Measurements from ENCODE around the gene RBP4.

RBP4 gene

GRCh38 chr10:93601146-93601773, at the start of gene RBP4:
RBP4 (minus strand) TSS chr10:93601235; CDS start chr10:93601028, 207 bp downstream.
- Histone ChIP-seq H3K27ac (ENCODE audit: low read depth, low read length) (no peak within 1 kb of the TSS), H3K27me3 (ENCODE audit: control insufficient read depth in 1 of 2, insufficient read depth in 2 of 2, low read length in 2 of 2) (peaks cover 30 to 31% of the 10 kb centered on the region in 2 donors), H3K9me3 (ENCODE audit: control insufficient read depth in 1 of 2, low read length in 2 of 2) (no peaks in the 10 kb centered on the region), H3K4me3 (ENCODE audit: low read depth in 1 of 2, low read length in 2 of 2) (peak within 1 kb of the TSS; percentile 31 to 46), H3K36me3 (ENCODE audit: control insufficient read depth in 1 of 2, insufficient read depth in 2 of 2, low read length in 2 of 2) (no peaks in the 10 kb centered on the region), H3K4me1 (ENCODE audit: control insufficient read depth in 1 of 2, insufficient read depth in 2 of 2, low read length in 2 of 2) (peaks cover 0 to 8% of the 10 kb centered on the region in 2 donors), H3K9ac (ENCODE audit: low read depth in 1 of 2, low read length in 2 of 2) (no peak within 1 kb of the TSS)

- no peaks in the 10 kb centered on the region for H3K36me3 ChIP-seq (ENCODE audit: control insufficient read depth in 1 of 2, insufficient read depth in 2 of 2, low read length in 2 of 2)
- H3K27ac ChIP-seq (ENCODE audit: low read depth, low read length): no peak overlapping the region
- H3K4me3 ChIP-seq (ENCODE audit: low read depth in 1 of 2, low read length in 2 of 2): no peak overlapping the region
- no peak overlapping the region for H3K9ac ChIP-seq (ENCODE audit: low read depth in 1 of 2, low read length in 2 of 2)
- H3K27me3 ChIP-seq (ENCODE audit: control insufficient read depth in 1 of 2, insufficient read depth in 2 of 2, low read length in 2 of 2): no peaks in the 10 kb centered on the region
- H3K4me1 ChIP-seq (ENCODE audit: control insufficient read depth in 1 of 2, insufficient read depth in 2 of 2, low read length in 2 of 2): no peaks in the 10 kb centered on the region
- H3K9me3 ChIP-seq (ENCODE audit: control insufficient read depth in 1 of 2, low read length in 2 of 2): no peaks in the 10 kb centered on the region
Measured at GRCh38 chr10:93639791-93640190, 38.8 kb upstream of the RBP4 start.

GRCh38 chr10:93630625-93631557, 29.9 kb upstream of the RBP4 start:
- H3K27ac ChIP-seq (ENCODE audit: low read depth, low read length): no peak overlapping the region
- H3K4me1 ChIP-seq (ENCODE audit: control insufficient read depth in 1 of 2, insufficient read depth in 2 of 2, low read length in 2 of 2): no peaks in the 10 kb centered on the region
- H3K9me3 ChIP-seq (ENCODE audit: control insufficient read depth in 1 of 2, low read length in 2 of 2): no peaks in the 10 kb centered on the region

GRCh38 chr10:93629647-93630305, 28.7 kb upstream of the RBP4 start:
- no peaks in the 10 kb centered on the region for H3K4me1 ChIP-seq (ENCODE audit: control insufficient read depth in 1 of 2, insufficient read depth in 2 of 2, low read length in 2 of 2)
- H3K27ac ChIP-seq (ENCODE audit: low read depth, low read length): no peak overlapping the region
- H3K36me3 ChIP-seq (ENCODE audit: control insufficient read depth in 1 of 2, insufficient read depth in 2 of 2, low read length in 2 of 2): no peaks in the 10 kb centered on the region
- no peak overlapping the region for H3K4me3 ChIP-seq (ENCODE audit: low read depth in 1 of 2, low read length in 2 of 2)
- H3K9me3 ChIP-seq (ENCODE audit: control insufficient read depth in 1 of 2, low read length in 2 of 2): no peaks in the 10 kb centered on the region
- no peaks in the 10 kb centered on the region for H3K27me3 ChIP-seq (ENCODE audit: control insufficient read depth in 1 of 2, insufficient read depth in 2 of 2, low read length in 2 of 2)
- H3K9ac ChIP-seq (ENCODE audit: low read depth in 1 of 2, low read length in 2 of 2): no peak overlapping the region

More at GRCh38 chr10:93630625-93631557, 29.9 kb upstream of the RBP4 start:
- Histone ChIP-seq H3K4me3 (ENCODE audit: low read depth in 1 of 2, low read length in 2 of 2) (no peak overlapping the region), H3K9ac (ENCODE audit: low read depth in 1 of 2, low read length in 2 of 2) (no peak overlapping the region), H3K36me3 (ENCODE audit: control insufficient read depth in 1 of 2, insufficient read depth in 2 of 2, low read length in 2 of 2) (no peaks in the 10 kb centered on the region), H3K27me3 (ENCODE audit: control insufficient read depth in 1 of 2, insufficient read depth in 2 of 2, low read length in 2 of 2) (no peaks in the 10 kb centered on the region)

GRCh38 chr10:93628858-93629257, 27.8 kb upstream of the RBP4 start:
- Histone ChIP-seq H3K4me1 (ENCODE audit: control insufficient read depth in 1 of 2, insufficient read depth in 2 of 2, low read length in 2 of 2) (no peaks in the 10 kb centered on the region), H3K4me3 (ENCODE audit: low read depth in 1 of 2, low read length in 2 of 2) (no peak overlapping the region), H3K27me3 (ENCODE audit: control insufficient read depth in 1 of 2, insufficient read depth in 2 of 2, low read length in 2 of 2) (no peaks in the 10 kb centered on the region), H3K36me3 (ENCODE audit: control insufficient read depth in 1 of 2, insufficient read depth in 2 of 2, low read length in 2 of 2) (no peaks in the 10 kb centered on the region), H3K27ac (ENCODE audit: low read depth, low read length) (no peak overlapping the region), H3K9me3 (ENCODE audit: control insufficient read depth in 1 of 2, low read length in 2 of 2) (no peaks in the 10 kb centered on the region), H3K9ac (ENCODE audit: low read depth in 1 of 2, low read length in 2 of 2) (no peak overlapping the region)

GRCh38 chr10:93622942-93623341, 21.9 kb upstream of the RBP4 start:
- H3K4me1 ChIP-seq (ENCODE audit: control insufficient read depth in 1 of 2, insufficient read depth in 2 of 2, low read length in 2 of 2): no peaks in the 10 kb centered on the region
- no peaks in the 10 kb centered on the region for H3K9me3 ChIP-seq (ENCODE audit: control insufficient read depth in 1 of 2, low read length in 2 of 2)
- H3K9ac ChIP-seq (ENCODE audit: low read depth in 1 of 2, low read length in 2 of 2): no peak overlapping the region
- H3K4me3 ChIP-seq (ENCODE audit: low read depth in 1 of 2, low read length in 2 of 2): no peak overlapping the region
- H3K27ac ChIP-seq (ENCODE audit: low read depth, low read length): no peak overlapping the region
- no peaks in the 10 kb centered on the region for H3K36me3 ChIP-seq (ENCODE audit: control insufficient read depth in 1 of 2, insufficient read depth in 2 of 2, low read length in 2 of 2)
- H3K27me3 ChIP-seq (ENCODE audit: control insufficient read depth in 1 of 2, insufficient read depth in 2 of 2, low read length in 2 of 2): no peaks in the 10 kb centered on the region

- no peaks in the 10 kb centered on the region for H3K4me1 ChIP-seq (ENCODE audit: control insufficient read depth in 1 of 2, insufficient read depth in 2 of 2, low read length in 2 of 2)
- H3K27me3 ChIP-seq (ENCODE audit: control insufficient read depth in 1 of 2, insufficient read depth in 2 of 2, low read length in 2 of 2): no peaks in the 10 kb centered on the region
- no peak overlapping the region for H3K9ac ChIP-seq (ENCODE audit: low read depth in 1 of 2, low read length in 2 of 2)
- H3K4me3 ChIP-seq (ENCODE audit: low read depth in 1 of 2, low read length in 2 of 2): no peak overlapping the region
- no peaks in the 10 kb centered on the region for H3K36me3 ChIP-seq (ENCODE audit: control insufficient read depth in 1 of 2, insufficient read depth in 2 of 2, low read length in 2 of 2)
- H3K9me3 ChIP-seq (ENCODE audit: control insufficient read depth in 1 of 2, low read length in 2 of 2): no peaks in the 10 kb centered on the region
- H3K27ac ChIP-seq (ENCODE audit: low read depth, low read length): no peak overlapping the region
Measured at GRCh38 chr10:93620925-93621324, 19.9 kb upstream of the RBP4 start.

- H3K27ac ChIP-seq (ENCODE audit: low read depth, low read length): no peak overlapping the region
- no peaks in the 10 kb centered on the region for H3K4me1 ChIP-seq (ENCODE audit: control insufficient read depth in 1 of 2, insufficient read depth in 2 of 2, low read length in 2 of 2)
- no peaks in the 10 kb centered on the region for H3K27me3 ChIP-seq (ENCODE audit: control insufficient read depth in 1 of 2, insufficient read depth in 2 of 2, low read length in 2 of 2)
- no peak overlapping the region for H3K4me3 ChIP-seq (ENCODE audit: low read depth in 1 of 2, low read length in 2 of 2)
- H3K36me3 ChIP-seq (ENCODE audit: control insufficient read depth in 1 of 2, insufficient read depth in 2 of 2, low read length in 2 of 2): no peaks in the 10 kb centered on the region
- no peaks in the 10 kb centered on the region for H3K9me3 ChIP-seq (ENCODE audit: control insufficient read depth in 1 of 2, low read length in 2 of 2)
- H3K9ac ChIP-seq (ENCODE audit: low read depth in 1 of 2, low read length in 2 of 2): no peak overlapping the region
Measured at GRCh38 chr10:93615576-93616235, 14.7 kb upstream of the RBP4 start.

GRCh38 chr10:93614101-93614825, 13.2 kb upstream of the RBP4 start:
- Histone ChIP-seq H3K36me3 (ENCODE audit: control insufficient read depth in 1 of 2, insufficient read depth in 2 of 2, low read length in 2 of 2) (no peaks in the 10 kb centered on the region), H3K27ac (ENCODE audit: low read depth, low read length) (no peak overlapping the region), H3K9ac (ENCODE audit: low read depth in 1 of 2, low read length in 2 of 2) (no peak overlapping the region), H3K9me3 (ENCODE audit: control insufficient read depth in 1 of 2, low read length in 2 of 2) (no peaks in the 10 kb centered on the region), H3K4me3 (ENCODE audit: low read depth in 1 of 2, low read length in 2 of 2) (no peak overlapping the region), H3K27me3 (ENCODE audit: control insufficient read depth in 1 of 2, insufficient read depth in 2 of 2, low read length in 2 of 2) (peaks cover 0 to 1% of the 10 kb centered on the region in 2 donors), H3K4me1 (ENCODE audit: control insufficient read depth in 1 of 2, insufficient read depth in 2 of 2, low read length in 2 of 2) (no peaks in the 10 kb centered on the region)
